WTC11 (cell line): ENCODE measurements around the gene DNAH11. TPM values are rescaled to one million over a fixed set of nuclear protein-coding genes. Genes with fewer than 3 reads are reported as not detected.

Source experiments
- ATAC-seq: fragments of 200-7000 bp; cut with Tn5 transposase; 2 replicates; pipeline ENCODE4 v1.10.0; 2021; ENCODE audit warnings: mild to moderate bottlenecking, moderate library complexity
- CTCF ChIA-PET: fragments of 300-600 bp; sonication (Branson Sonifier 250); formaldehyde crosslinking; loops from one replicate; lab custom pipeline; 2021; ENCODE audit warnings: antibody characterized with exemption; lab: Charles Lee
- POLR2A ChIA-PET: fragments of 350-600 bp; sonication (Branson Sonifier 250); formaldehyde crosslinking; loops from one replicate; lab custom pipeline; 2021; ENCODE audit warnings: antibody characterized with exemption; lab: Charles Lee
- DNase-seq: peaks from one replicate; pipeline ENCODE4 v3.0.0; 2021; ENCODE audit warnings: low spot score
- H3K27ac Mint-ChIP-seq: 2 replicates; pipeline ENCODE4 v1.8.0; 2021; ENCODE audit warnings: mixed read lengths
- H3K27me3 Mint-ChIP-seq: 2 replicates; pipeline ENCODE4 v1.8.0; 2021; ENCODE audit warnings: low read depth, mild to moderate bottlenecking, moderate library complexity, mixed read lengths
- H3K36me3 Mint-ChIP-seq: 2 replicates; pipeline ENCODE4 v1.8.0; 2021; ENCODE audit warnings: mixed read lengths
- H3K4me1 Mint-ChIP-seq: 2 replicates; pipeline ENCODE4 v1.8.0; 2022; ENCODE audit warnings: mixed read lengths
- H3K4me3 Mint-ChIP-seq: 2 replicates; pipeline ENCODE4 v1.8.0; 2021; ENCODE audit warnings: mild to moderate bottlenecking, moderate library complexity, mixed read lengths
- H3K9me3 Mint-ChIP-seq: 2 replicates; pipeline ENCODE4 v1.8.0; 2021; ENCODE audit warnings: mixed read lengths
- ATF6 ChIP-seq: sonication (generic); formaldehyde crosslinking; IDR thresholded peaks from 2 replicates; pipeline ENCODE4 v1.8.1; 2023; ENCODE audit warnings: mild to moderate bottlenecking, missing genetic modification reagents
- ELF4 ChIP-seq: sonication (generic); formaldehyde crosslinking; IDR thresholded peaks from 2 replicates; pipeline ENCODE4 v1.8.1; 2022; ENCODE audit warnings: low read depth, mild to moderate bottlenecking, moderate library complexity, missing genetic modification reagents
- ESRRA ChIP-seq: sonication (generic); formaldehyde crosslinking; IDR thresholded peaks from 2 replicates; pipeline ENCODE4 v1.8.1; 2022; ENCODE audit warnings: mild to moderate bottlenecking, missing genetic modification reagents, borderline replicate concordance
- ETV6 ChIP-seq: sonication (generic); formaldehyde crosslinking; IDR thresholded peaks from 2 replicates; pipeline ENCODE4 v1.8.1; 2022; ENCODE audit warnings: mild to moderate bottlenecking, missing genetic modification reagents
- FOXP1 ChIP-seq: sonication (generic); formaldehyde crosslinking; IDR thresholded peaks from 2 replicates; pipeline ENCODE4 v1.8.0; 2022; ENCODE audit warnings: missing genetic modification reagents, mild to moderate bottlenecking, moderate library complexity, borderline replicate concordance
- GRHL2 ChIP-seq: fragments of 250-450 bp; sonication (Bioruptor Pico); IDR thresholded peaks from 2 replicates; pipeline ENCODE4 v1.8.0; 2022; ENCODE audit warnings: mild to moderate bottlenecking, moderate library complexity; ENCODE audit not compliant: insufficient replicate concordance, severe bottlenecking
- GTF2I ChIP-seq: fragments of 250-450 bp; sonication (Bioruptor Pico); conservative IDR thresholded peaks from 2 replicates; pipeline ENCODE4 v1.4.0; 2021; ENCODE audit warnings: mild to moderate bottlenecking
- IRF2 ChIP-seq: sonication (generic); formaldehyde crosslinking; IDR thresholded peaks from 2 replicates; pipeline ENCODE4 v1.8.0; 2022; ENCODE audit warnings: low read depth, missing genetic modification reagents, borderline replicate concordance
- MAX ChIP-seq: sonication (generic); formaldehyde crosslinking; IDR thresholded peaks from 2 replicates; pipeline ENCODE4 v1.8.0; 2022; ENCODE audit warnings: mild to moderate bottlenecking, missing genetic modification reagents
- NFYB ChIP-seq: sonication (generic); formaldehyde crosslinking; conservative IDR thresholded peaks from 2 replicates; pipeline ENCODE4 v1.8.0; 2022; ENCODE audit warnings: low read depth, missing genetic modification reagents
- OVOL2 ChIP-seq: fragments of 250-450 bp; sonication (Bioruptor Pico); IDR thresholded peaks from 2 replicates; pipeline ENCODE4 v1.9.0; 2021; ENCODE audit warnings: mild to moderate bottlenecking, borderline replicate concordance
- PRRX2 ChIP-seq: fragments of 250-450 bp; sonication (Bioruptor Pico); IDR thresholded peaks from 2 replicates; pipeline ENCODE4 v1.8.0; 2021; ENCODE audit warnings: mild to moderate bottlenecking
- RELA ChIP-seq: sonication (generic); formaldehyde crosslinking; IDR thresholded peaks from 2 replicates; pipeline ENCODE4 v1.8.1; 2022; ENCODE audit warnings: missing genetic modification reagents, mild to moderate bottlenecking, borderline replicate concordance
- SP1 ChIP-seq: sonication (generic); formaldehyde crosslinking; conservative IDR thresholded peaks from 2 replicates; pipeline ENCODE4 v1.8.1; 2022; ENCODE audit warnings: missing genetic modification reagents
- TEAD1 ChIP-seq: sonication (generic); formaldehyde crosslinking; IDR thresholded peaks from 2 replicates; pipeline ENCODE4 v1.8.0; 2022; ENCODE audit warnings: mild to moderate bottlenecking, missing genetic modification reagents
- TP53 ChIP-seq: sonication (generic); formaldehyde crosslinking; IDR thresholded peaks from 2 replicates; pipeline ENCODE4 v1.8.1; 2023; ENCODE audit warnings: mild to moderate bottlenecking, missing genetic modification reagents
- ZNF121 ChIP-seq: sonication (generic); formaldehyde crosslinking; IDR thresholded peaks from 2 replicates; pipeline ENCODE4 v1.8.0; 2023; ENCODE audit warnings: missing genetic modification reagents
- ZNF232 ChIP-seq: sonication (generic); formaldehyde crosslinking; IDR thresholded peaks from 2 replicates; pipeline ENCODE4 v1.8.0; 2022; ENCODE audit warnings: mild to moderate bottlenecking, missing genetic modification reagents
- ZSCAN18 ChIP-seq: fragments of 250-450 bp; sonication (Bioruptor Pico); IDR thresholded peaks from 2 replicates; pipeline ENCODE4 v2.1.2; 2022; ENCODE audit warnings: mild to moderate bottlenecking, moderate library complexity
- total RNA-seq: library from RNA; stranded (reverse); gene quantifications from 3 replicates; pipeline ENCODE4 v1.2.3, GENCODE V29; 2021
- TF ChIP-seq, protein P1 (sequence below): fragments of 250-450 bp; sonication (Bioruptor Pico); IDR thresholded peaks from 2 replicates; pipeline ENCODE4 v1.9.0; 2021; ENCODE audit warnings: mild to moderate bottlenecking
- TF ChIP-seq, protein P2 (sequence below): fragments of 250-450 bp; sonication (Bioruptor Pico); conservative IDR thresholded peaks from 2 replicates; pipeline ENCODE4 v1.9.0; 2021; ENCODE audit warnings: mild to moderate bottlenecking
- TF ChIP-seq, protein P3 (sequence below): sonication (generic); formaldehyde crosslinking; IDR thresholded peaks from 2 replicates; pipeline ENCODE4 v1.8.0; 2022; ENCODE audit warnings: mild to moderate bottlenecking, missing genetic modification reagents
- TF ChIP-seq, protein P4 (sequence below): fragments of 250-450 bp; sonication (Bioruptor Pico); IDR thresholded peaks from 2 replicates; pipeline ENCODE4 v1.9.0; 2021; ENCODE audit warnings: moderate library complexity, mild to moderate bottlenecking, inconsistent platforms, borderline replicate concordance
- TF ChIP-seq, protein P5 (sequence below): sonication (generic); formaldehyde crosslinking; IDR thresholded peaks from 2 replicates; pipeline ENCODE4 v1.8.1; 2023; ENCODE audit warnings: mild to moderate bottlenecking, missing genetic modification reagents

The DNAH11 gene
- total RNA-seq, 1 experiment from 2014 or later, result 6.4 TPM

GRCh38 chr7:21656081-21656480 is 113.2 kb downstream of the DNAH11 start (continued):
- TF ChIP-seq, protein P1, sequence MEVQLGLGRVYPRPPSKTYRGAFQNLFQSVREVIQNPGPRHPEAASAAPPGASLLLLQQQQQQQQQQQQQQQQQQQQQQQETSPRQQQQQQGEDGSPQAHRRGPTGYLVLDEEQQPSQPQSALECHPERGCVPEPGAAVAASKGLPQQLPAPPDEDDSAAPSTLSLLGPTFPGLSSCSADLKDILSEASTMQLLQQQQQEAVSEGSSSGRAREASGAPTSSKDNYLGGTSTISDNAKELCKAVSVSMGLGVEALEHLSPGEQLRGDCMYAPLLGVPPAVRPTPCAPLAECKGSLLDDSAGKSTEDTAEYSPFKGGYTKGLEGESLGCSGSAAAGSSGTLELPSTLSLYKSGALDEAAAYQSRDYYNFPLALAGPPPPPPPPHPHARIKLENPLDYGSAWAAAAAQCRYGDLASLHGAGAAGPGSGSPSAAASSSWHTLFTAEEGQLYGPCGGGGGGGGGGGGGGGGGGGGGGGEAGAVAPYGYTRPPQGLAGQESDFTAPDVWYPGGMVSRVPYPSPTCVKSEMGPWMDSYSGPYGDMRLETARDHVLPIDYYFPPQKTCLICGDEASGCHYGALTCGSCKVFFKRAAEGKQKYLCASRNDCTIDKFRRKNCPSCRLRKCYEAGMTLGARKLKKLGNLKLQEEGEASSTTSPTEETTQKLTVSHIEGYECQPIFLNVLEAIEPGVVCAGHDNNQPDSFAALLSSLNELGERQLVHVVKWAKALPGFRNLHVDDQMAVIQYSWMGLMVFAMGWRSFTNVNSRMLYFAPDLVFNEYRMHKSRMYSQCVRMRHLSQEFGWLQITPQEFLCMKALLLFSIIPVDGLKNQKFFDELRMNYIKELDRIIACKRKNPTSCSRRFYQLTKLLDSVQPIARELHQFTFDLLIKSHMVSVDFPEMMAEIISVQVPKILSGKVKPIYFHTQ (CRISPR knock-in tag), result no peak
- TF ChIP-seq, protein P2, sequence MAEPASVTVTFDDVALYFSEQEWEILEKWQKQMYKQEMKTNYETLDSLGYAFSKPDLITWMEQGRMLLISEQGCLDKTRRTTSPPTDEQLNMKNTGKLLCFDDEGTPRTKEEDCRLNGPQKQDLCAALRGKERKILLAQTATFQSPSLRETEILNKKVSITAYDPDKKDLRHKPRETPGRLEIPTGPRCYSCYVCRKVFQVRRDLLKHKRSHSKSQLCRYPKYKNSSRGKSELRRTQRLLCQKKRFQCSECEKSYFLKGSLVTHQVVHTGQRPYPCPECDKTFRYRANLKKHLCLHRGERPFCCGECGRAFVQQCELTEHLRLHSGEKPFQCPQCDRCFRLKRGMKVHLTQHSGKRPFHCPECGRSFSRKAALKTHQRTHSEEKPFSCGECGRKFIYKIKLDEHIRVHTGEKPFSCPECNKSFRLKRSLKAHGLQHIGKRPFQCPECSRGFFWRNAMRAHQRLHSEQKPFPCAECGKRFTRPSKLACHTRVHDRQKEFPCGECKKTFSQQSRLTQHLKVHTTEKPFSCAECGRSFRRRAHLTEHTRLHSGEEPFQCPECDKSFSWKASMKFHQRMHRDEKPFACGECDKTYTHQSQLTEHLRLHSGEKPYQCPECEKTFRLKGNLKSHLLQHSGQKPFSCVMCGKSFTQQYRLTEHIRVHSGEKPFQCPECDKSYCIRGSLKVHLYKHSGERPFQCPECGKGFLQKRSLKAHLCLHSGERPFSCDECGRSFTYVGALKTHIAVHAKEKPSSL (CRISPR knock-in tag), result no peak
- TF ChIP-seq SP1 (no peak), ESRRA (CRISPR knock-in tag) (no peak), MAX (no peak), GRHL2 (CRISPR knock-in tag) (no peak), ZSCAN18 (no peak), TP53 (CRISPR knock-in tag) (no peak), ETV6 (no peak), NFYB (no peak), RELA (no peak)
- TF ChIP-seq, protein P3, sequence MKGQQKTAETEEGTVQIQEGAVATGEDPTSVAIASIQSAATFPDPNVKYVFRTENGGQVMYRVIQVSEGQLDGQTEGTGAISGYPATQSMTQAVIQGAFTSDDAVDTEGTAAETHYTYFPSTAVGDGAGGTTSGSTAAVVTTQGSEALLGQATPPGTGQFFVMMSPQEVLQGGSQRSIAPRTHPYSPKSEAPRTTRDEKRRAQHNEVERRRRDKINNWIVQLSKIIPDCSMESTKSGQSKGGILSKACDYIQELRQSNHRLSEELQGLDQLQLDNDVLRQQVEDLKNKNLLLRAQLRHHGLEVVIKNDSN, result no peak

- peaks cover 6% of the 10 kb centered on the region for H3K36me3 Mint-ChIP-seq
- H3K27ac Mint-ChIP-seq, result no peak overlapping the region
- DNase-seq (no peak), ATAC-seq (no peak)
- ChIA-PET POLR2A (no interaction called here), CTCF (no interaction called here)
- no peaks in the 10 kb centered on the region for H3K27me3 Mint-ChIP-seq
- H3K9me3 Mint-ChIP-seq, result peaks cover 32% of the 10 kb centered on the region
- no peaks in the 10 kb centered on the region for H3K4me1 Mint-ChIP-seq
- H3K4me3 Mint-ChIP-seq, result no peak overlapping the region
- TF ChIP-seq ZNF232 (no peak), FOXP1 (CRISPR knock-in tag) (no peak), PRRX2 (no peak), IRF2 (CRISPR knock-in tag) (no peak), ELF4 (CRISPR knock-in tag) (no peak), ZNF121 (CRISPR knock-in tag) (no peak), GTF2I (no peak), ATF6 (CRISPR knock-in tag) (no peak), OVOL2 (no peak), GRHL2 (CRISPR knock-in tag) (no peak), TEAD1 (CRISPR knock-in tag) (no peak)
- TF ChIP-seq, protein P4, sequence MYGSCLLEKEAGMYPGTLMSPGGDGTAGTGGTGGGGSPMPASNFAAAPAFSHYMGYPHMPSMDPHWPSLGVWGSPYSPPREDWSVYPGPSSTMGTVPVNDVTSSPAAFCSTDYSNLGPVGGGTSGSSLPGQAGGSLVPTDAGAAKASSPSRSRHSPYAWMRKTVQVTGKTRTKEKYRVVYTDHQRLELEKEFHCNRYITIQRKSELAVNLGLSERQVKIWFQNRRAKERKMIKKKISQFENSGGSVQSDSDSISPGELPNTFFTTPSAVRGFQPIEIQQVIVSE (CRISPR knock-in tag), result no peak
- TF ChIP-seq, protein P2 (CRISPR knock-in tag), result no peak
- TF ChIP-seq, protein P5, sequence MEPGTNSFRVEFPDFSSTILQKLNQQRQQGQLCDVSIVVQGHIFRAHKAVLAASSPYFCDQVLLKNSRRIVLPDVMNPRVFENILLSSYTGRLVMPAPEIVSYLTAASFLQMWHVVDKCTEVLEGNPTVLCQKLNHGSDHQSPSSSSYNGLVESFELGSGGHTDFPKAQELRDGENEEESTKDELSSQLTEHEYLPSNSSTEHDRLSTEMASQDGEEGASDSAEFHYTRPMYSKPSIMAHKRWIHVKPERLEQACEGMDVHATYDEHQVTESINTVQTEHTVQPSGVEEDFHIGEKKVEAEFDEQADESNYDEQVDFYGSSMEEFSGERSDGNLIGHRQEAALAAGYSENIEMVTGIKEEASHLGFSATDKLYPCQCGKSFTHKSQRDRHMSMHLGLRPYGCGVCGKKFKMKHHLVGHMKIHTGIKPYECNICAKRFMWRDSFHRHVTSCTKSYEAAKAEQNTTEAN (CRISPR knock-in tag), result no peak
These were observed 114.0 kb downstream of the DNAH11 start for GRCh38 chr7:21656796-21657195.
